Keratinocyte (primary cell): ENCODE data around the gene EBF3. TPM values are rescaled to one million over a fixed set of nuclear protein-coding genes. Genes with fewer than 3 reads are reported as not detected.

Source experiments
- DNase-seq: peaks from one replicate; pipeline ENCODE4 v3.0.0-alpha.2; 2011; ENCODE audit warnings: low read depth, missing footprints, low spot score
- FAIRE-seq: peaks from 2 replicates; lab custom pipeline; 2011; peaks lifted over from hg19 to GRCh38; lab: Jason Lieb, UNC
- H2AFZ ChIP-seq: 2 replicates; pipeline ENCODE4 v1.6.0; 2012; ENCODE audit warnings: low read length, control low read depth, inconsistent platforms; ENCODE audit not compliant: control insufficient read depth
- H3K27ac ChIP-seq: 2 replicates; pipeline ENCODE4 v1.5.1; 2011; ENCODE audit warnings: low read length; ENCODE audit not compliant: control insufficient read depth, insufficient read depth
- H3K27me3 ChIP-seq: 3 replicates; pipeline ENCODE4 v1.6.0; 2011; ENCODE audit warnings: low read length; ENCODE audit not compliant: control insufficient read depth, insufficient read depth; ENCODE audit errors: extremely low read depth
- H3K36me3 ChIP-seq, 2 experiments: 2 replicates in 1 of 2; 3 replicates in 1 of 2; pipeline ENCODE4 v1.5.1; 2011; ENCODE audit warnings: low read length in 2 of 2, mild to moderate bottlenecking in 1 of 2; ENCODE audit not compliant: control insufficient read depth in 2 of 2, insufficient read depth in 2 of 2; ENCODE audit errors: extremely low read depth in 1 of 2
- H3K4me1 ChIP-seq: 3 replicates; pipeline ENCODE4 v1.5.1; 2011; ENCODE audit warnings: low read length; ENCODE audit not compliant: control insufficient read depth, insufficient read depth; ENCODE audit errors: extremely low read depth
- H3K4me2 ChIP-seq: 3 replicates; pipeline ENCODE4 v1.6.0; 2011; ENCODE audit warnings: low read depth, low read length; ENCODE audit not compliant: control insufficient read depth, insufficient read depth; ENCODE audit errors: extremely low read depth
- H3K4me3 ChIP-seq, 3 experiments: fragments of 200-600 bp in 1 of 3; sonication (generic) in 1 of 3; 2 replicates in 2 of 3; 3 replicates in 1 of 3; pipeline ENCODE4 v1.5.1; 2011 to 2016; ENCODE audit warnings: low read length in 3 of 3, mild to moderate bottlenecking in 3 of 3, control low read depth in 2 of 3, inconsistent platforms in 1 of 3, low read depth in 1 of 3, mixed read lengths in 1 of 3, mixed run types in 1 of 3, moderate library complexity in 1 of 3; ENCODE audit not compliant: control insufficient read depth in 2 of 3, insufficient read depth in 2 of 3; ENCODE audit errors: extremely low read depth in 1 of 3
- H3K79me2 ChIP-seq: 2 replicates; pipeline ENCODE4 v1.6.0; 2012; ENCODE audit warnings: low read length; ENCODE audit not compliant: control insufficient read depth, insufficient read depth
- H3K9ac ChIP-seq: 3 replicates; pipeline ENCODE4 v1.6.0; 2011; ENCODE audit warnings: low read length; ENCODE audit not compliant: control insufficient read depth, insufficient read depth; ENCODE audit errors: extremely low read depth
- H3K9me1 ChIP-seq: 3 replicates; pipeline ENCODE4 v1.6.0; 2011; ENCODE audit warnings: low read length; ENCODE audit not compliant: control insufficient read depth, insufficient read depth; ENCODE audit errors: extremely low read depth
- H3K9me3 ChIP-seq: 2 replicates; pipeline ENCODE4 v1.5.1; 2012; ENCODE audit warnings: low read depth, low read length; ENCODE audit not compliant: control insufficient read depth
- H4K20me1 ChIP-seq: 3 replicates; pipeline ENCODE4 v1.6.0; 2011; ENCODE audit warnings: low read length; ENCODE audit not compliant: control insufficient read depth, insufficient read depth; ENCODE audit errors: extremely low read depth
- EZH2 ChIP-seq: IDR thresholded peaks from one replicate; pipeline ENCODE4 v1.6.1; 2012; ENCODE audit warnings: inconsistent platforms, mild to moderate bottlenecking, low read length, moderate library complexity
- dilution Hi-C: fragments of 300-500 bp; cut with MboI; formaldehyde crosslinking; loops from one replicate; pipeline ENCODE4 v1.7.0; 2020; ENCODE audit warnings: low sequenced_read_pairs; ENCODE audit not compliant: extremely low pct_ligation_motif_present
- polyA plus RNA-seq, 5 experiments: library from polyadenylated mRNA; depleted of rRNA in 3 of 5; stranded (reverse) in 3 of 5; stranded (forward) in 1 of 5; unstranded in 1 of 5; fragments of >200 nt; gene quantifications; 1 replicate in 1 of 5; 2 replicates in 3 of 5; 3 replicates in 1 of 5; pipeline versions ENCODE4 v1.2.1 to v1.2.3, GENCODE V29; 2011 to 2012; ENCODE audit warnings: missing spikeins in 2 of 5, low read depth in 1 of 5, low replicate concordance in 1 of 5
- TF ChIP-seq, protein P1 (sequence below), 3 experiments: IDR thresholded peaks in 1 of 3; conservative IDR thresholded peaks in 1 of 3; optimal IDR thresholded peaks in 1 of 3; 2 replicates in 2 of 3; 3 replicates in 1 of 3; pipeline versions ENCODE3 to v1.5.1; 2011; ENCODE audit warnings: low read length in 3 of 3, mild to moderate bottlenecking in 3 of 3, moderate library complexity in 2 of 3, control low read depth in 1 of 3, inconsistent platforms in 1 of 3; ENCODE audit not compliant: insufficient read depth in 2 of 3; ENCODE audit errors: extremely low read depth in 1 of 3

Gene EBF3
- polyA plus RNA-seq, 1 donor (not counting 4 experiments of a cell fraction or from before 2014, with no cell fraction given): not detected

GRCh38 chr10:129832573-129833467 is 131.3 kb downstream of the EBF3 start:
- H3K27me3 ChIP-seq: no peaks in the 10 kb centered on the region
- no peaks in the 10 kb centered on the region for H3K79me2 ChIP-seq
- no peaks in the 10 kb centered on the region for H3K9me3 ChIP-seq
- no peaks in the 10 kb centered on the region for H3K4me1 ChIP-seq
- no peak for TF ChIP-seq EZH2
- TF ChIP-seq, protein P1, sequence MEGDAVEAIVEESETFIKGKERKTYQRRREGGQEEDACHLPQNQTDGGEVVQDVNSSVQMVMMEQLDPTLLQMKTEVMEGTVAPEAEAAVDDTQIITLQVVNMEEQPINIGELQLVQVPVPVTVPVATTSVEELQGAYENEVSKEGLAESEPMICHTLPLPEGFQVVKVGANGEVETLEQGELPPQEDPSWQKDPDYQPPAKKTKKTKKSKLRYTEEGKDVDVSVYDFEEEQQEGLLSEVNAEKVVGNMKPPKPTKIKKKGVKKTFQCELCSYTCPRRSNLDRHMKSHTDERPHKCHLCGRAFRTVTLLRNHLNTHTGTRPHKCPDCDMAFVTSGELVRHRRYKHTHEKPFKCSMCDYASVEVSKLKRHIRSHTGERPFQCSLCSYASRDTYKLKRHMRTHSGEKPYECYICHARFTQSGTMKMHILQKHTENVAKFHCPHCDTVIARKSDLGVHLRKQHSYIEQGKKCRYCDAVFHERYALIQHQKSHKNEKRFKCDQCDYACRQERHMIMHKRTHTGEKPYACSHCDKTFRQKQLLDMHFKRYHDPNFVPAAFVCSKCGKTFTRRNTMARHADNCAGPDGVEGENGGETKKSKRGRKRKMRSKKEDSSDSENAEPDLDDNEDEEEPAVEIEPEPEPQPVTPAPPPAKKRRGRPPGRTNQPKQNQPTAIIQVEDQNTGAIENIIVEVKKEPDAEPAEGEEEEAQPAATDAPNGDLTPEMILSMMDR (optimal IDR thresholded peaks at IDR 0.05 in 1 of 3, IDR thresholded peaks at IDR 0.05 in 1 of 3, conservative IDR thresholded peaks at IDR 0.05 in 1 of 3; ENCODE audit: extremely low read depth in 1 of 3, insufficient read depth in 2 of 3, low read length in 3 of 3): no peak
- no peaks in the 10 kb centered on the region for H3K36me3 ChIP-seq
- no peak overlapping the region for H3K9ac ChIP-seq
- no peaks in the 10 kb centered on the region for H4K20me1 ChIP-seq
- H3K9me1 ChIP-seq: no peaks in the 10 kb centered on the region
- DNase-seq: no peak
- dilution Hi-C loops: no loop called here
- H3K27ac ChIP-seq: no peak overlapping the region
- FAIRE-seq: no peak
- H3K4me3 ChIP-seq: no peak overlapping the region
- H2AFZ ChIP-seq: no peak overlapping the region
- no peak overlapping the region for H3K4me2 ChIP-seq

- no peaks in the 10 kb centered on the region for H3K9me3 ChIP-seq
- H3K27ac ChIP-seq: no peak overlapping the region
- DNase-seq (no peak), FAIRE-seq (no peak)
- dilution Hi-C loops: no loop called here
- no peak overlapping the region for H3K9ac ChIP-seq
- H4K20me1 ChIP-seq: no peaks in the 10 kb centered on the region
- H3K9me1 ChIP-seq: no peaks in the 10 kb centered on the region
- no peak overlapping the region for H3K4me3 ChIP-seq
- H3K4me1 ChIP-seq: no peaks in the 10 kb centered on the region
- no peak overlapping the region for H2AFZ ChIP-seq
- no peaks in the 10 kb centered on the region for H3K36me3 ChIP-seq
- H3K4me2 ChIP-seq: no peak overlapping the region
- H3K27me3 ChIP-seq: no peaks in the 10 kb centered on the region
- TF ChIP-seq EZH2: no peak
- TF ChIP-seq, protein P1 (optimal IDR thresholded peaks at IDR 0.05 in 1 of 3, IDR thresholded peaks at IDR 0.05 in 1 of 3, conservative IDR thresholded peaks at IDR 0.05 in 1 of 3; ENCODE audit: extremely low read depth in 1 of 3, insufficient read depth in 2 of 3, low read length in 3 of 3): no peak
- no peaks in the 10 kb centered on the region for H3K79me2 ChIP-seq
These were observed 132.9 kb downstream of the EBF3 start for GRCh38 chr10:129831150-129831549.
